Measurements from ENCODE around the gene TRIM39. TPM values are rescaled to one million over a fixed set of nuclear protein-coding genes. Genes with fewer than 3 reads are reported as not detected.

Gene TRIM39
- total and polyA plus RNA-seq, 2 of the 13 experiments (the other 11 are each of a cell fraction or from before 2014, with no cell fraction given) = 7.7 to 14.6 TPM

DNA sequence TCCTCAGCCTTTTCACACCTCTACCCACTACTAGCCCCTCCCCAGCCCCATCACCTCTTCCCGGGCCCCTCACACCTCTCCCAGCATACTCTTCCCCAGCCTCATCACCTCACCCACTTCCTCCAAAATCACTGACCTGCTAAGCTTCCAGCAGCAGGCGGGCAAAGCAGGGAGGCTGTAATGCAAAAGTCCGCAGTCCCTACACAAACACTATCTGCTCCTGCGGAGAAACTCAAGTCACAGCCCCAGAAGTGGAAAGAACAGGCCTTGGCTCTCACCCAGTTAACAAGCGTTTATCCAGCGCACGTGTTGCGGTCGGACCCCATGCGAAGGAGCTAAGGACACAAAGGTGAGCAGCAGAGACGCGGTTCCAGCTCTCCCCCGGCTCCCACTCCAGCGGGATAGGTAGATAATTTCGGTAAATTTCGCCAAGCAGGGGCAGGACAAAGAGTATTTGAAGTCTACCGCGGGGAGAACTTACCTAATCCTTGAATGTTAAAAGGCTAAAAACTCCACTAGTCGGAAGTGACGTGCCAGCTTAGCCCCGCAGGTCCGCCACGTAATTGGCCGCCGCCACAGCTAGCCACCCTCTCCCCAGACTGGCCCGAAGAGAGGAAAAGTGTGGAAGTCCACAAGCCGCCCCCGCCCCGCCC, 728 bp upstream of the TRIM39 start (continued):
- TF ChIP-seq, protein P1, sequence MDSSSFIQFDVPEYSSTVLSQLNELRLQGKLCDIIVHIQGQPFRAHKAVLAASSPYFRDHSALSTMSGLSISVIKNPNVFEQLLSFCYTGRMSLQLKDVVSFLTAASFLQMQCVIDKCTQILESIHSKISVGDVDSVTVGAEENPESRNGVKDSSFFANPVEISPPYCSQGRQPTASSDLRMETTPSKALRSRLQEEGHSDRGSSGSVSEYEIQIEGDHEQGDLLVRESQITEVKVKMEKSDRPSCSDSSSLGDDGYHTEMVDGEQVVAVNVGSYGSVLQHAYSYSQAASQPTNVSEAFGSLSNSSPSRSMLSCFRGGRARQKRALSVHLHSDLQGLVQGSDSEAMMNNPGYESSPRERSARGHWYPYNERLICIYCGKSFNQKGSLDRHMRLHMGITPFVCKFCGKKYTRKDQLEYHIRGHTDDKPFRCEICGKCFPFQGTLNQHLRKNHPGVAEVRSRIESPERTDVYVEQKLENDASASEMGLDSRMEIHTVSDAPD (CRISPR knock-in tag; IDR thresholded peaks at IDR 0.05) = peak; percentile 40; the same call in 1 of the 2 replicates
- TF ChIP-seq THAP11 (CRISPR knock-in tag; IDR thresholded peaks at IDR 0.05) = peak; percentile 72; the same call in 1 of the 2 replicates
- TF ChIP-seq CHCHD3 (CRISPR knock-in tag; IDR thresholded peaks at IDR 0.05) = no peak
- no peak for TF ChIP-seq ZNF629 (CRISPR knock-in tag; conservative IDR thresholded peaks at IDR 0.05)
- no peak for TF ChIP-seq ZNF17 (CRISPR knock-in tag; IDR thresholded peaks at IDR 0.05)
- TF ChIP-seq MIER3 (CRISPR knock-in tag; IDR thresholded peaks at IDR 0.05; ENCODE audit: borderline replicate concordance) = no peak; the same call in 1 of the 2 replicates
- no peak; the same call in 1 of the 2 replicates for TF ChIP-seq ZNF280D (CRISPR knock-in tag; IDR thresholded peaks at IDR 0.05)
- TF ChIP-seq ZFP41 (CRISPR knock-in tag; IDR thresholded peaks at IDR 0.05; ENCODE audit: borderline replicate concordance) = no peak
- TF ChIP-seq ZNF234 (CRISPR knock-in tag; conservative IDR thresholded peaks at IDR 0.05) = no peak
- TF ChIP-seq CAMTA2 (CRISPR knock-in tag; IDR thresholded peaks at IDR 0.05; ENCODE audit: borderline replicate concordance) = no peak
- TF ChIP-seq ZNF446 (CRISPR knock-in tag; IDR thresholded peaks at IDR 0.05) = no peak
- TF ChIP-seq, protein P2, sequence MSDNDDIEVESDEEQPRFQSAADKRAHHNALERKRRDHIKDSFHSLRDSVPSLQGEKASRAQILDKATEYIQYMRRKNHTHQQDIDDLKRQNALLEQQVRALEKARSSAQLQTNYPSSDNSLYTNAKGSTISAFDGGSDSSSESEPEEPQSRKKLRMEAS (IDR thresholded peaks at IDR 0.05) = peak; percentile 93
- TF ChIP-seq ZNF318 (CRISPR knock-in tag; IDR thresholded peaks at IDR 0.05) = 0 out of 2 replicates have a peak, but pooled peaks have one; percentile 41
- 0 out of 2 replicates have a peak, but pooled peaks have one; percentile 21 for TF ChIP-seq ZC3H13 (CRISPR knock-in tag; IDR thresholded peaks at IDR 0.05)
- TF ChIP-seq, protein P3, sequence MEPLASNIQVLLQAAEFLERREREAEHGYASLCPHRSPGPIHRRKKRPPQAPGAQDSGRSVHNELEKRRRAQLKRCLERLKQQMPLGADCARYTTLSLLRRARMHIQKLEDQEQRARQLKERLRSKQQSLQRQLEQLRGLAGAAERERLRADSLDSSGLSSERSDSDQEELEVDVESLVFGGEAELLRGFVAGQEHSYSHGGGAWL (CRISPR knock-in tag; IDR thresholded peaks at IDR 0.05) = no peak
- TF ChIP-seq ZNF546 (CRISPR knock-in tag; conservative IDR thresholded peaks at IDR 0.05) = peak; percentile 84; the same call in 1 of the 2 replicates
